Uterus (tissue), 2 donors: ENCODE data around the gene CCDC182.

Experiments used
- POLR2A ChIP-seq, 2 donors: fragments of 450-650 bp; IDR thresholded peaks; one replicate each; pipeline ENCODE4 v1.6.1; 2016; ENCODE audit warnings: antibody characterized with exemption in 2 of 2, mild to moderate bottlenecking in 1 of 2, moderate library complexity in 1 of 2
- TF ChIP-seq, protein P1 (sequence below), 4 experiments: fragments of 200-600 bp in 2 of 4; fragments of 450-650 bp in 2 of 4; sonication (generic) in 2 of 4; IDR thresholded peaks; one replicate each; pipeline ENCODE4 v1.5.1; 2016 to 2019; ENCODE audit warnings: antibody characterized with exemption in 4 of 4, mild to moderate bottlenecking in 2 of 4, moderate library complexity in 1 of 4

DNA sequence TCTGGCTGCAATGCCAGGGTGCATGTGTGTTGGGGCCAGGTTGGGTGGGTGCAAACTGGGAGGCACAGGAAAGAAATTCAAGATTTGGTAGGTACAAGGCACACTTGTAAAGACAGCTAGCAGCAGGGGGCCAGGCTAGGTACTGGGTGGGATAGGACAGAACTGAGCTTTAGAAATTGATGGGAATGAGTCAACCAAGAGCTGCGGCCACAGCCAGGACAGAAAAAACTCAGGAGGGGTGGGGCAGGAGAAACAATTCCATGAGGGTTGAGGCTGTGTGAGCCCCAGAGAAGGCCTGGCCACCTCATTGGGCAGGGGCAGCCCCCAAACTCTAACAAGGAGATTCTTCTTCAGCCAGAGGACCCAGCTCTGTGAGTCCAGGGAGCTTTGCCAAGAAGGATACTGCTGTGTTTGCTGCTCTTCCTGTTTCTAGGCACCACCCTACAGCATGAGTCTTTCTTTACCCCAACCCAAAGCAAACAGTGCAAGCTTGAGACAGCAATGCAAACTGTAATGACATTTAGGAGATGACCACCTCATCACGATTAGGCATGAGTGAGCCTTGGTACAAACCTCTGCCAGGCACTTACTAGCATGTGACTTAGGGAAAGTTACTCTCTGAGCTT lies 21.3 kb upstream of the CCDC182 start:
- TF ChIP-seq, protein P1, sequence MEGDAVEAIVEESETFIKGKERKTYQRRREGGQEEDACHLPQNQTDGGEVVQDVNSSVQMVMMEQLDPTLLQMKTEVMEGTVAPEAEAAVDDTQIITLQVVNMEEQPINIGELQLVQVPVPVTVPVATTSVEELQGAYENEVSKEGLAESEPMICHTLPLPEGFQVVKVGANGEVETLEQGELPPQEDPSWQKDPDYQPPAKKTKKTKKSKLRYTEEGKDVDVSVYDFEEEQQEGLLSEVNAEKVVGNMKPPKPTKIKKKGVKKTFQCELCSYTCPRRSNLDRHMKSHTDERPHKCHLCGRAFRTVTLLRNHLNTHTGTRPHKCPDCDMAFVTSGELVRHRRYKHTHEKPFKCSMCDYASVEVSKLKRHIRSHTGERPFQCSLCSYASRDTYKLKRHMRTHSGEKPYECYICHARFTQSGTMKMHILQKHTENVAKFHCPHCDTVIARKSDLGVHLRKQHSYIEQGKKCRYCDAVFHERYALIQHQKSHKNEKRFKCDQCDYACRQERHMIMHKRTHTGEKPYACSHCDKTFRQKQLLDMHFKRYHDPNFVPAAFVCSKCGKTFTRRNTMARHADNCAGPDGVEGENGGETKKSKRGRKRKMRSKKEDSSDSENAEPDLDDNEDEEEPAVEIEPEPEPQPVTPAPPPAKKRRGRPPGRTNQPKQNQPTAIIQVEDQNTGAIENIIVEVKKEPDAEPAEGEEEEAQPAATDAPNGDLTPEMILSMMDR (IDR thresholded peaks at IDR 0.05), result no peak
- no peak for TF ChIP-seq POLR2A (IDR thresholded peaks at IDR 0.05)
